ENCODE results near the gene TSPAN32. TPM values are rescaled to one million over a fixed set of nuclear protein-coding genes. Genes with fewer than 3 reads are reported as not detected.

Gene TSPAN32
- total RNA-seq, 2 donors from 2014 or later = 0.40 to 0.62 TPM

DNA sequence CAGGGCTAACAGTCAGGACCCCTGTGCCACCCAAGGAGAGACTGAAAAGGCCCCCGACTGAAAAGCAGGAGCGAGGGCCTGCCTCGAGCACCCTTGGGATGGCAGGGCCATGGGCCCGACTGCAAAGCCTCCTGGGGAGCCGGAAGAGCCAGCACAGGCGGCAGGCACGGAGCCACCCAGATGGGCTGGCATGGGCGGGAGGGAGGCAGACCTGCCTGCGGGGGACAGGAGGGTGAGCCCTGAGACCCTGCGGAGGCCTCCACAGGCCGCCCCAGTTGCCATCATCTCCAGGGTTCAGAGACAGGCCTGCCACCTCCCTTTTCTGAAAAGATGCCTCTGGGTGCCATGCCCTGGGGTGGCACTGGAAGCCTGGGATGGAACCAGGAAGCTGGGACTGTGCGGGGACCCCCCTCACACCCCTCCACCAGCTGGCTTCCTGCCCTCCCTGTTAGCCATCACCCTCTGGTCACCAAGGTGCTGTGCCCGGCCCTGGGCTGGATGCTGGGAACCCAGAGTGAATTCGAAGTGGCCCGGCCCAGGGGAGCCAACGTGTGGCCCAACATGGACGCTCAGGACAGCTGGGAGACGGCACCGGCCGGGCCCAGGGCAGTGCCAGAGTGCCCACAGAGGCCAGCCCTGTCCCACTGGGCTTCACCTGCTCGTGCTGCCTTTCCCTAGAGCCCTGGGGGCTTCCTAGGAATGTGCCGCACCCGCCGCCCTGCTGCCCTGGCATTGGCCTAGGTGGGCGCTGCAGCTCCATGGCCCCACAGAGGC is 13.8 kb downstream of the TSPAN32 start:
- H3K4me3 ChIP-seq = no peak overlapping the region
- H3K27ac ChIP-seq = no peak overlapping the region
- TF ChIP-seq, protein P1, sequence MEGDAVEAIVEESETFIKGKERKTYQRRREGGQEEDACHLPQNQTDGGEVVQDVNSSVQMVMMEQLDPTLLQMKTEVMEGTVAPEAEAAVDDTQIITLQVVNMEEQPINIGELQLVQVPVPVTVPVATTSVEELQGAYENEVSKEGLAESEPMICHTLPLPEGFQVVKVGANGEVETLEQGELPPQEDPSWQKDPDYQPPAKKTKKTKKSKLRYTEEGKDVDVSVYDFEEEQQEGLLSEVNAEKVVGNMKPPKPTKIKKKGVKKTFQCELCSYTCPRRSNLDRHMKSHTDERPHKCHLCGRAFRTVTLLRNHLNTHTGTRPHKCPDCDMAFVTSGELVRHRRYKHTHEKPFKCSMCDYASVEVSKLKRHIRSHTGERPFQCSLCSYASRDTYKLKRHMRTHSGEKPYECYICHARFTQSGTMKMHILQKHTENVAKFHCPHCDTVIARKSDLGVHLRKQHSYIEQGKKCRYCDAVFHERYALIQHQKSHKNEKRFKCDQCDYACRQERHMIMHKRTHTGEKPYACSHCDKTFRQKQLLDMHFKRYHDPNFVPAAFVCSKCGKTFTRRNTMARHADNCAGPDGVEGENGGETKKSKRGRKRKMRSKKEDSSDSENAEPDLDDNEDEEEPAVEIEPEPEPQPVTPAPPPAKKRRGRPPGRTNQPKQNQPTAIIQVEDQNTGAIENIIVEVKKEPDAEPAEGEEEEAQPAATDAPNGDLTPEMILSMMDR (IDR thresholded peaks at IDR 0.05) = no peak
- no peaks in the 10 kb centered on the region for H3K27me3 ChIP-seq
- H3K36me3 ChIP-seq = no peaks in the 10 kb centered on the region
- H3K9me3 ChIP-seq = no peaks in the 10 kb centered on the region
- intact Hi-C loops (cut with DNase I) = no loop called here
- DNase-seq = no peak
- H3K9ac ChIP-seq (ENCODE audit: low read depth in 2 of 2, low read length in 2 of 2) = no peak overlapping the region
- H3K4me1 ChIP-seq = no peaks in the 10 kb centered on the region

DNA sequence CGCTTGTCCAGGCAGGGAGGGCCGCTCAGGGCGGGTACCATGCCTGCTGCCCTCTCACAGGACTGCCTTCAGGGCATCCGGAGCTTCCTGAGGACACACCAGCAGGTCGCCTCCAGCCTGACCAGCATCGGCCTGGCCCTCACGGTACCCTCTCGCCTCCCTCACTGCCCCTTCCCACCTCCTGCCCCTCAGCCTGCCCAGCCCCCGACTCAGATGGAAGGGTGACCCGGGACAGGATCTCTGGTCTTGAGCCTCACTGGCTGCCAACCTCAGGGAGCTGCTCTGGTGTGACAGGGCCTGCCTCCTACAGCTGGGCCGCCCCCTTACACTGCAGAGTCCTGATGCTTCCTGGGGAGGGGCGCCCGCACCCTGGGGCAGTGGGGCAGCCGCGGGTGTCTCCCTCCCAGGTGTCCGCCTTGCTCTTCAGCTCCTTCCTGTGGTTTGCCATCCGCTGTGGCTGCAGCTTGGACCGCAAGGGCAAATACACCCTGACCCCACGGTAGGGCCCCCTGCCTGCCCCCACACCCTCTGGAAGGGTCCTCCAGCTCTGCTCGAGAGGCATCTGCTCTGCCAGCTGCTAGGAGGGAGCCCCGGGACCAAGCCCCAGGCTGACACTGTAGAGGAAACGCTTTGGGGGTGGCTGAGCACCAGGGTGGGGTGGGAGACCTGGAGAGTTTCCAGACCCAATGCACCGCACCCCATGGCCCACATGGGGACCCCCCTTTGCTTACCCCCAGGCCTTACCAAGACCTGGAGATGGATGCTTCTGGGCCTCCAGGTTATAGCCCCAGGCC is 14.6 kb downstream of the TSPAN32 start:
- H3K9ac ChIP-seq (ENCODE audit: low read depth in 2 of 2, low read length in 2 of 2) = no peak overlapping the region
- H3K9me3 ChIP-seq = no peaks in the 10 kb centered on the region
- TF ChIP-seq, protein P1 (IDR thresholded peaks at IDR 0.05) = no peak
- intact Hi-C loops (cut with DNase I) = no loop called here
- H3K4me1 ChIP-seq = no peaks in the 10 kb centered on the region
- DNase-seq = no peak
- H3K27me3 ChIP-seq = no peaks in the 10 kb centered on the region
- H3K27ac ChIP-seq = no peak overlapping the region
- no peaks in the 10 kb centered on the region for H3K36me3 ChIP-seq
- H3K4me3 ChIP-seq = no peak overlapping the region

DNA sequence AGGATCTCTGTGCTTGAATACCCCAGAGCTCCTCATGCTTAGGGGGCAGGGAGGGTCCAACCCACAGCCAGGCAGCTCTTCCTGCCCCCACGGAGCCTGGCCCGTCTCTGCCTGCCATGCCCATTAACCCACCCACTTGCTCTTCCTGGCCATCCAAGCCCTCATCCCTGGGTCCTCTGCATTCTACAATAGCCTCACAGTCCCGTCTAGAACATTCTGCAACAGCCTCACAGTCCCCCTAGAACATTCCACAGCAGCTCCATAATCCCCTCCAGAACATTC is 15.1 kb downstream of the TSPAN32 start:
- Histone ChIP-seq H3K27ac (no peak overlapping the region), H3K36me3 (no peaks in the 10 kb centered on the region), H3K4me1 (no peaks in the 10 kb centered on the region), H3K27me3 (no peaks in the 10 kb centered on the region), H3K9me3 (no peaks in the 10 kb centered on the region), H3K4me3 (no peak overlapping the region), H3K9ac (ENCODE audit: low read depth in 2 of 2, low read length in 2 of 2) (no peak overlapping the region)
- intact Hi-C loops (cut with DNase I) = no loop called here
- no peak for DNase-seq
- TF ChIP-seq, protein P1 (IDR thresholded peaks at IDR 0.05) = no peak

DNA sequence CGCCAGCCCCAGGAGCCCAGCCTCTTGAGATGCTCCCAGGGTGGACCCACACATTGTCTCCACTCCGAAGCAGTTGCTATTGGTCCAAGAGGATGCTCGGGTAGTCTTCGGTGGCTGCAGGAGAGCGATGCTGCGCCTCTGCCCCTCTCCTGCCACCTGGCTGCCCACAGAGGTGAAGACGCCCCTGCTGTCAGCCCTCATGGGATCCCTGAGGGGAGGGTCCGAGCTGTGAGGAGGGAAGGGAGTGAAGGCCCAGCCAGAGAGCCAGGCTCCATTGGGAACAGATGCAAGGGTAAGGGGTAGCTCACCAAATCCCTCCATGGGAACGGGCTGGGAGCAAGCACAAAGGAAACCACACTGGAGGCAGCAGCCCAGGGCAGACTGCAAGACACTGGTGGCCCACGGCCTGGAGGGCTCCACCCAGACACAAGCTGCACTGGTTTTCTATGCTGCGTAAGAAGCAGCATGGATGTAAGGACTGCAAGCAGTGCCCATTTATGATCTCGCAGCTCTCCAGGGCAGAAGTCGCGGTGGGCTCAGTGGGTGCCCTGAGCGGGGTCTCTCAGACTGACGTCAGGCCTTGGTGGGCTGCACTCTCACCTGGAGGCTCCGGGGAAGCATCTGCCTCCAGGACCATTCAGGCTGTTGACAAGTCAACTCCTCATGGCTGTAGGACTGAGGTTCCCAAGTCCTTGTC is 15.7 kb downstream of the TSPAN32 start:
- no peaks in the 10 kb centered on the region for H3K36me3 ChIP-seq
- H3K9me3 ChIP-seq = no peaks in the 10 kb centered on the region
- intact Hi-C loops (cut with DNase I) = no loop called here
- H3K4me3 ChIP-seq = no peak overlapping the region
- H3K27ac ChIP-seq = no peak overlapping the region
- H3K9ac ChIP-seq (ENCODE audit: low read depth in 2 of 2, low read length in 2 of 2) = no peak overlapping the region
- H3K27me3 ChIP-seq = no peaks in the 10 kb centered on the region
- H3K4me1 ChIP-seq = no peaks in the 10 kb centered on the region
- TF ChIP-seq, protein P1 (IDR thresholded peaks at IDR 0.05) = no peak
- no peak for DNase-seq

DNA sequence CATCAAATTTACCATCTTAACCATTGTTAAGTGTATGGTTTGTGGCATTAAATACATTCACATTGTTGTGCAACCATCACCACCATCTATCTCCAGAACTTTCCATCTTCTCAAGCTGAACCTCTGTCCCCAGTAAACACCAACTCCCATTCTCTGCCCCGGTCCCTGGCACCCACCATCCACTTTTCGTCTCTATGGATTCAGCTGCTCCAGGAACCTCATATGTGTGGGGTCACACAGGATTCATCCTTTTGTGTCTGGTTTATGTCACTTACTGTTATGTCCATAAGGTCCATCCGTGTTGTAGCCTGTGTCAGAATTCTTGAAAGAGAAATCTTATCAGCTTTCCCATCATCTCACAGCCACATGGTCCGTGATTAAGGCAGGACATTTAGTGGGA is 16.3 kb downstream of the TSPAN32 start:
- Histone ChIP-seq H3K4me3 (no peak overlapping the region), H3K9ac (ENCODE audit: low read depth in 2 of 2, low read length in 2 of 2) (no peak overlapping the region), H3K36me3 (no peaks in the 10 kb centered on the region), H3K4me1 (no peaks in the 10 kb centered on the region), H3K27ac (no peak overlapping the region), H3K27me3 (no peaks in the 10 kb centered on the region), H3K9me3 (no peaks in the 10 kb centered on the region)
- DNase-seq = no peak
- intact Hi-C loops (cut with DNase I) = no loop called here
- TF ChIP-seq, protein P1 (IDR thresholded peaks at IDR 0.05) = no peak
